Stimulated activated CD4-positive, alpha-beta T cell treated with anti-CD3 and anti-CD28 coated beads, Interleukin-2, amount 100 ng/mL, for 4 hours (primary cell): ENCODE measurements around the gene GARIN5A.

ENCODE experiments used
- DNase-seq: peaks from one replicate; pipeline ENCODE4 v3.0.0-alpha.2; 2020; ENCODE audit warnings: low read depth

The GARIN5A gene

DNA sequence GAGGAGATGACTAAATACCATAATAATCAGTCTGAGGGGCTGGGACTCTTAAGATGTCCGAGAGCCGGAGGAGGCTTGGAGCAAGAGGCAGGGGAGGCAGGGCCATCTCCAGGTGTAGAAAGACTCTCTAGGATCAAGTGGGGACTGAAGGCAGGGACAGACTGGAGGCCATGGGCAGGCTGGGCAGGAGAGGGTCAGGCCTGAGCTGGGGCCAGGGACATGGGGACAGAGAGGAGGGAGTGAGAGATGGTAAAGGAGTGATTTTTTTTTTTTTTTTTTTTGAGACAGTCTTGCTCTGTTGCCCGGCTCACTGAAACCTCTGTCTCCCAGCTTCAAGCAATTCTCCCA lies 32.2 kb upstream of the GARIN5A start:
- no peak for DNase-seq

DNA sequence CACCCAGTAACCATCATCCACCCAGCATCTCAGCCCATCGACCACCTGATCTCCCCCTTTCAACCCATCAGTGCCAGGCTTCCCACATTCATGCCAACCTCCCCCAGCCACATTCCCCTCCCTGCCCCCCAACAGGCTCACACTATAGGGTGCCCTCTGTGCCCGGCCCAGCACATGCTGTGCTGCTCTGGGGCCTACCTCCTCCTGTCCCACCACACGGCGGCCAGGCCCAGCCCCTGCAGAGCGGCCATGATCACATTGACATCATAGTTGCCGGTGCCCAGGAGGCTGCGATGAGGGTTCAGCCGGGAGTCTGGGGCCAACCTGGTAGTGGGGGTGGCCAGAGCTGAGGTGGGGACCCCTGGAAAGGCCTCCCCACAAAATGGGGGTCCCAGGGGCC lies 30.7 kb upstream of the GARIN5A start:
- no peak for DNase-seq

DNA sequence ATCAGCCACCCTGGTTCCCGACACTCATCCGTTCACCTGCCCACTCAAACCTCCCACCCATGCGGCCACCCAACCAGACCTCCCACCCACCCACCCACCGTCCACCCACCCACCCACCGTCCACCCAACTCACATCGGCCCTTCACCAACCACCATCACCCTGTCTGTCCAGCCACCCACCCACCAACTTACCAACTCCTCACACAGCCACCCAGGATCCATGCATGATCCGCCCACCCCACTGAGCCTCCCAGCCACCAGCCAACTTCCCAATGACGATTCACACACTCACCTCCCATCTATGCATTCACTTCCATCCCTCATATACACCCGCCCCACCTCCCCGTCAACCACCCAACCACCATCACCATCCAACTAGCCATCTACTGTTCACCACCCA lies 30.1 kb upstream of the GARIN5A start:
- no peak for DNase-seq

DNA sequence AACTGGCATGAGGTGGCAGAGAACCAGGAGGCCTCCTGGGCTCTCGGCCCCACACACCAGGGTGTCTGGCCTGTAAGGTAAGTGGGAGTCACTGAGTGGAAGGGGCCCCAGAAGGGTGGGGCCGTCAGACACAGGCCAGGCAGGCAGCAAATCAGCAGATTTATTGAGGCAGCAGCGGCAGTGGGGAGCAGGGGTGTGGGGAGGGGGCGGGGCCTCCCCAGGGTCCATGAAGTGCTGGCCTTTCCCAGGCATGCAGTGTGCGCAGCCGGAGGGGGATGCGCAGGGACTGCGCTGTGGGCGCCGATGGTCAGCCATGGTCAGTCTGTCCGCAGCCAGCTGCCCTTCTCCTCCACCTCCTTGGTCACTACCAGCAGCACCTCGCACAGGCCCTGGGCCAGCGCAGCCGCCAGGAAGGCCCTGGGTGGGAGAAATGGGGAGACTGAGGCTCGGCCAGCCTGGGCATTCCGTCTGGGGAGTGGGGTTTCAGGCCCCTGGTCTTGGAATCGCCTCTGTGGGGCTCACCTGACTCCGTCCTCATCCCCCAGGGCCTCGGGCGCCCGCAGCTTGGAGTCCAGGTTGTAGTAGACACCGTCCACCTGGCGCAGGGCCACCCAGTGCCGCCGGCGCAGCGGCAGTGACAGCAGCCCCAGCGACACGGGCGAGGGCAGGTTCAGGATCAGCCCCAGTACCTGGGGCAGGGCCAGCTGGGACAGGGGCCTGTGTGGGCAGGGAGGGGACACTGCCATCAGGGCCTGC lies 29.4 kb upstream of the GARIN5A start:
- DNase-seq: no peak

DNA sequence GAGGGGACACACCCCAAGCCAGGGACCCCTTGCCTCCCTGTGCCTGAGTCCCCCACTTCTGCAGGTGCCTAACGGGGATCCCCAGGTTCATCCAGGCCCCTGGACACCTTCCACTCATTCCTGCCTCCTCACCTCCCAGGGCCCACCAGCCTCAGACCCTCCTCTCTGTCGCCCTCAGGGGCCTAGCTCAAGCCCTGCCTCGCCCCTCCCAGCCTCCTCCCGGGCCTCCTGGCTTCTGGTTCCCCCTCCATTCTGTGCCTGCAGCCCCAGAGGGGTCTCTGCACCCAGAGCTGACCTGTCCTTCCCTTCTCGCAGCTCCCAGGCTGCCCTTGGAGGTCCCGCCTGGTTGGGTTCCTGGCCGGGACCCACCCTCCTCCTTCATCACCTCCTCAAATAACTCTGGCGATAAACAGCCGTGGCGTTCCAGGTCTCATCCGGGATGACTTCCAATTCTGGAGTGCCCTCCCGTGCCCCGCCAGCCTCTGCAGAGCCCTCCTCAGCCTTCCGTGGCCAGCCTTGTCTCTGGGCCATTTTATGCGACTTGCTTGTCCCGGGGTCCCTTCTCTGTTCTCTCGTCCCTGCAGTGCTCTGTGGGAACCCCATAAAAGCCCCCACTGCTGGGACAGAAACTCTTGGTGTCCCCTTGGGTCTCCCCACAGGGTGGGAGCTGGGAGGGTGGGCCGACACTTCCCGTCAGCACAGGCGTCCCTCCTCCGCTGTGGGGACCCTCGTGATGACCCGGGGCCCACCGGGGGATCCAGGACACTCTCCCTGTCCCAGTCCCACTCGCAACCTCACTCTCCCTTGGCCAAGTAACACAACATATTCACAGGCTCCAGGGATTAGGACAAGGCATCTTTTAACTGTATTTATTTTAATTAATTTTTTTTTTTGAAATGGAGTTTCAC lies 25.2 kb upstream of the GARIN5A start:
- DNase-seq: no peak

DNA sequence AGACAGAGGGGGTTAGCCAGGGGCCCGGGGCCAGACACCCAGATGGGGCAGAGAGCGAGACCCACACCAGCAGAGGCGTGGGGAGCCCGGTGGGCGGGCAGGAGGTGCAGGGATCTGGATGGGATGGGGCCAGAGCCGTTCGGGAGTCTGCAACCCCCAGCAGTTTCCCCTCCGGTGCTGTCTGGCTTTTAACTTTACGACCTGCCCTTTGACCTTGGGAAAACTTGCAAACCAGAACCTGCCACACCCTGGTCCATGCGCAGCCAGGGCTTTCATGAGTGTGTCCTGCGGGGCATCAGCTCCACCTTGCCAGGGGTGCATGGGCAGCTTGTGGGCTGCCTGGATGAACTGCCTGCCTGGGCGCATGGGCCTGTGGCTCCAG lies 24.5 kb upstream of the GARIN5A start:
- DNase-seq: no peak

DNA sequence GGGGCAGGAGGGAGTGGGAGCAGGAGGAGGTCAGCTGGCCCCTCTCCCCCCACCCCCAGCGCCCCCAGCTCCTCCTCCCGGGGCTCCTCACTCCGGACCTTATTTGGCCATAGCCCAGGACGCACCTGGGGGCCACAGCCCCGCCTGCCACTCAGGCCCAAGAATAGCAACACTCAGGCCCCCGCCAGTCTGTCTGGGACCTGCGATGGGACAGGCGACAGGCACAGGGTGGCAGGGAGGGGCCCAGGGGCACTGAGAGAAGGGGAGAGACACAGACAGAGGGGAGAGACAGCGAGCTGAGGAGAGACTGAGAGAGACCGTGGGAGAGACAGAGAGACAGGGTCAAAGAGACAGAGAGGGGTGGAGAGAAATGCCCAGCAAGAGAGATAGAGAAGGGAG lies 24.1 kb upstream of the GARIN5A start:
- DNase-seq: no peak

DNA sequence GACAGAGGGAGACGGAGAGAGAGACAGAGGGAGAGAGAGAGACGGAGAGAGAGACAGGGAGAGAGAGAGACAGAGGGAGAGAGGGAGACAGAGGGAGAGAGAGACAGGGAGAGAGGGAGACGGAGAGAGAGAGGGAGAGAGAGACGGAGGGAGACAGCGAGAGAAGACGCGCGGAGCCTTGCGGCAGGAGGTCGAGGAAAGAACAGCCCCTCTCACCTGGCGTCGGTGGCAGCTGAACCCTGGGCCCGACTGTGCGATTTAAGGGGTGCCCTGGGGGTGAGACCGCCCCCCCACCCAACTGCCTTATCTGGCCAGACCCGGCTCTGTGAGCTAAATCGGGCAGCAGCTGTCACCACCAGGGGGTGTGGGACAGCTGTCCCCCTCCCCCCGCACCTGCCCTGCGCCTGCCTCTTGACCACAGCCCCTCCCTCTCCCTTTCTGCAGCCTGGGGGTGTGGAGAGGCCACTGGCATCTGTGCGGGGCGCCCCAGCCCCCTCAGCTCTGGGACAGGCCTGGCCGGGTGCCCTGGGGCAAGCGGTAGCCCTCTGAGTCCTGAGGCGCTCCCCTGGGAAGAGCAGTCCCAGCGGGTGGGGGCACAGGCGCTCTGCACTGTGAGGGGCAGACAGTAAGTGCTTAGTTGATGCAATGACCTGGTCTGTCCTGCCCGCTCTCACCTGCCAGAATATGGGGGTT lies 23.6 kb upstream of the GARIN5A start:
- no peak for DNase-seq

DNA sequence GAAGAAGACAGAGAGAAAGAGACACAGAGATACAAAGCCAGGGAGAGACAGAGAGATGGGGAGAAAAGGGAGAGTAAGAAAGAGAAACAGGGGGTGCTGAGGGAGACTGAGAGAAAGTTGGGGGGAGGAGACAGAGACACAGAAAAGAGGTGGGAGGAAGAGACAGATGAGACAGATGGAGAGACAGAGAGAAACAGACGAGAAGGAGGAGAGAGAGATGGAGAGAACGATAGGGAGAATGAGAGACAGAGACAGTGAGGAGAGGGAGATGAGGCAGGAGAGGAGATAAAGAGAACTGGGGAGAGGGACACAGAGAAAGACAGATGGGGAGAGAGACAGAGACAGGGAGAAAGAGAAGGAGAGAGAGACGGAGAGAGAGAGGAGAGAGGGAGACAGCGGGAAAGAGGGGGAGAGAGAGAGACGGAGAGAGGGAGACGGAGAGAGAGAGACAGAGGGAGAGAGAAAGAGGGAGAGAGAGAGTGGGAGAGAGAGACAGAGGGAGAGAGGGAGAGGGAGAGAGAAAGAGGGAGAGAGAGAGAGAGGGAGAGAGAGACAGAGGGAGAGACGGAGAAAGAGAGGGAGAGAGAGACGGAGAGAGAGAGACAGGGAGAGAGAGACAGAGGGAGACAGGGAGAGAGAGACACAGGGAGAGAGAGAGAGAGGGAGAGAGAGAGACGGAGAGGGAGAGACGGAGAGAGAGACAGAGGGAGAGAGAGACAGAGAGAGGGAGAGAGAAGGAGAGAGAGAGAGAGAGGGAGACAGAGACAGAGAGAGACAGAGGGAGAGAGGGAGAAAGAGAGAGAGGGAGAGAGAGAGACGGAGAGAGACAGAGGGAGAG lies 21.8 kb upstream of the GARIN5A start:
- DNase-seq: no peak

DNA sequence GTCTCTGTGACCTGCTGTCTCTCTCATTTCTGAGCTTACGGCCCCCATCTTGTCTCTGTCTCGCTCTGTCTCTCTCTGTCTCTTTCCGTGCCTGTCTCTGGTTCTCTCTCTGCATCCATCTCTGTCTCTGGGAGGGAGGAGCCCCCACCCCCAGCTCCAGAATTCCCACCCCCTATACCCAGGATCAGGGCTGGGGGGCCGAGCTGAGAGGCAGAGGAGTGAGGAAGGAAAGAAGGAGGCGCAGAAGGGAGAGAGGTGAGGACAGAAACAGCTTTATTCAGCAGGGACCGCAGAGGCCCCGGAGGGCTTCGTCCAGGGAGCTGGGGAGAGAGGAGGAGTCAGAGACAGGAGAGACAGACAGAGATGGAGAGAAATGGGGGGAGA lies 20.4 kb upstream of the GARIN5A start:
- DNase-seq: no peak

DNA sequence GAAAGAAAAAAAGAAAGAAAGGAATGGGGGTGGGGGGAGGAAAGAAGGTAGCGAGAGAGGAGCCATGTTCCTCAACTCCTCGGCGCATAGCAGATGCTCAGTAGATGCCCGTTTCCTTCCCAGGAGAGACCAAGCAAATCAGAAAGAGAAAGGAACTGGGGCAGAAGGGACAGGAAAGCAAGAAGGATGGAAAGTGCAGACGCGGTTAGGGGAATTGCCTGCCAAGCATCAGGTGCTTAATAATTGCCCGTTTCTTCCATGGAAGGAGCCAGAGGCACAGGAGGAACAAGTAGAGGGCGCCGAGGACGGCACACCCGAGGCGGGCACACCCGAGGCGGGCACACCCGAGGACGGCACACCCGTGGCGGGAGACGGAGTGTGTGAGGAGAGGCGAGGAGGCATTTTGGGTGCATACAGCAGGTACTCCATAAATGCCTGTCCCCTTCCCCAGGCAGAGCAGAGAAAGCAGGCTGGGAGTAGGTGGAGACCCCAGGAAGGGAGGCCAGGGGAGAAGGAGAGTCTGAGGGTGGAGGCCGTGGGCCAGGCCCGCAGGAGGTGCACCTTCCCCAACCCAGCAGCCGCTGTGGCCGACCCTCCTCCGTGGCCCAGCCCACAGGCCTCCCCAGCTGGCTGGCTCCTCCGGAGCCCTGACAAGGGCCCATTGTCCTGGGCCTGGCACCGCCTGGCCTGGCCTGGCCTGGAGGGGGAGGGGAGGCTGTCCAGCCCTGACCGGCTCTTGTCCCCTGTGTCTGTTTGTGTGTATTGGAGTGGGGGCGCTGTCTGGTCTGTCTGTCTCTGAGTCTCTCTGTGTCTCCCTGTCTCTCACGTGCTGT lies 19.8 kb upstream of the GARIN5A start:
- DNase-seq: no peak

DNA sequence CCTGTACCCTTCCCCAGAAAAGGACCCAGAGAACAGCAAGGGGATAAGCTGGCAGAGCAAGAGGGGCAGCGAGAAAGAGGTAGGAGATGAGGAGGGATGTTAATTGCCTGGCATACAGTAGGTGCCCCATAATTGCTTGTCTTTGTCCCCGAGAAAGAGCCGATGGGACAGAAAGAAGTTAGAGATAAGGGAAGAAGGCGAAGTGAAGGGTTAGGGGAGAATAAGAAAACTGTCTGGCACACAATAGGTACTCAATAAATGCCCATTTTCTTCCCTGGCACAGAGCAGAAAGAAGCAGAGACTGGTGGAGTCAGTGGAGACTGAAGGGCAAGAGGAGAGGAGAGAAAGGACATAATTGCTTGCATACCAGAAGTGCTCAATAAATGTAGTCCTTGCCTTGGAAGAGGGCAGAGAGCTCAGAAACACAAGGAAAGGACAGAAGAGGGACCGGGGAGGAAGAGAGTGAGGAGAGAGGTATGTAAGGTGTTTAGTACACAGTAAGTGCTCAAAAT lies 18.4 kb upstream of the GARIN5A start:
- DNase-seq: no peak

DNA sequence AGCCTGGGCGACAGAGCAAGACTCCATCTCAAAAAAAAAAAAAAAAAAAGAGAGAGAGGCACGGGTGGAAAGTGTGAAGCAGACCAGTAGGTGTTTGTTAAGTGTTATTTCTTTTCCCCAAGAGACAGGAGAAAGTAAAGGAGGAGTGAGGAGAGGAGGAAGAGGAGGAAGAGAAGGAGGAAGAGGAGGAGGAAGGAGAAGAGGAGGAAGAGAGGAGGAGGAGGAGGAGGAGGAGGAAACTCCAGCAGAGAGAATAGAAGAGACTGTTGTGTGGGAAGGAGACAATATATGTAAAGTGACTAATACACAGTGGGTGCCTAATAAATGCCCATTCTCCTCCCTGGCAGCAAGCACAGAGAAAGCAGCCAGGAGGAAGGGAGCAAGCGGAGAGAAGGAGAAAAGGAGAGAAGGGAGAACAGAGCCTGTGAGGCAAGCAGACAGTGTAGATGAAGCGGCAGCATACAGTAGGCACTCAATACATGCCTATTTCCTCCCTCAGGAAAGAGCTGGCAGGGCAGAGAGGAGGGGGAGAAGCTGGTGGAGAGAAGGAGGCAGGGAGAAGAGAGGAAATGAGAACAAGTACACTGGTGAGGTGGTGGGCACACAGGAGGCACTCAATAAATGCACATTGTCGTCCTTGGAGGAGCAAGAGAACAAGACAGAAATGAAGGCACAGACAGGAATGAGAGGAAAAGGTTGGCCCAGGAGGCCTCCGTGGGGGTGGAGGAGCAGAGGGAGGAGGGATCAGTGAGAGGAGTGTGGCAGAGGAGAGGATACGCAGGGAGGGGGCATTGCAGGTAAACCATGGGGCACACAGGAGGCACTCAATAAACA lies 17.8 kb upstream of the GARIN5A start:
- DNase-seq: no peak

DNA sequence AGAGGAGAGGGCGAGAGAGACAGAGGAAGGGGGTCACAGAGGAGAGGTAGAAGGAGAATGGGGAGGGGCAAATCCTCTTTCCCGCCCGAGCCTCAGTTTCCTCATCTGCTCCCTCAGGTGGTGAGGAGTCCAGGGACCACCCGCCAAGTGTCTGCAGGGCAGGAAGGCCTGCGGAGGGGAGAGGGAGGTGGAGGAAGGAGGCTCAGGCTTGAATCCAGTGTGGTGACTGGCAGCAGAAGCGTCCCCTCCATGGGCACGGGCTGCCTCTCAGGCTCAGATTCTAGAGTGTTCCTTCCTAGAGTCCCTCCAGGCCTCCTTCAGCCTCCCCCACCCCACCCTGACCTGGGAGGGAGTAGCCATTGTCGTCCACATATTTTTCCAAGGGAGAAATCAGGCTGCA lies 16.5 kb upstream of the GARIN5A start:
- no peak for DNase-seq

DNA sequence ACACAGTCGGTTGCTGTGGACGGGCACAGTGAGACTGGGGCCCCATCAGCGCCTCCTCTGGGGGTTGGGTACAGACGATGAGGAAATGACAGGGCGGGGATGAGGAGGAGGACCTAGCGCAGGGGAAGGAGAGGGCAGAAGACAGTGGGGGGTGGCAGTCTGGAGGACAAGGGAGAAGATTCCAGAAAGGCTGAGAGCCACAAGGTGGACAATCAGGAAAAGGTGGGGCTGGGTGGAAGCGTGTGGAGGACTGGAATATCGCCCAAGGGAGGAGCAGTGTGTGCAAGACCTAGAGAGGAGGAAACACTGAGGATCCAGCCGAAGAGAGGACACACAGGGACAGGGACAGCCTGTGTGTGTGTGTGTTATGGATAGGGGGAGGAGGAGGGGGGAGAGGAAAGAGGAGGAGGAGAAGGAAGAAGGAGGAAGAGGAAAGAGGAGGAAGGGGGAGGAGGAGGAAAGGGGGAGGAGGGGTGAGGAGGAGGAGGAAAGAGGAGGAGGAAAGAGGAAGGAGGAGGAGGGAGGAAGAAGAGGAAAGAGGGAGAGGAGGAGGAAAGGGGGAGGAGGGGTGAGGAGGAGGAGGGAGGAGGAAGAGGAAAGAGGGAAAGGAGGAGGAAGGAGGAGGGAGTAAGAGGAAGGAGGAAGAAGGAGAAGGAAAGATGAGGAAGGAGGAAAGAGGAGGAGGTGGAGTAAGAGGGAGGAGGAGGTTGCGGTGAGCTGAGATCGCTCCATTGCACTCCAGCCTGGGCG lies 15.8 kb upstream of the GARIN5A start:
- DNase-seq: peak; percentile 11

DNA sequence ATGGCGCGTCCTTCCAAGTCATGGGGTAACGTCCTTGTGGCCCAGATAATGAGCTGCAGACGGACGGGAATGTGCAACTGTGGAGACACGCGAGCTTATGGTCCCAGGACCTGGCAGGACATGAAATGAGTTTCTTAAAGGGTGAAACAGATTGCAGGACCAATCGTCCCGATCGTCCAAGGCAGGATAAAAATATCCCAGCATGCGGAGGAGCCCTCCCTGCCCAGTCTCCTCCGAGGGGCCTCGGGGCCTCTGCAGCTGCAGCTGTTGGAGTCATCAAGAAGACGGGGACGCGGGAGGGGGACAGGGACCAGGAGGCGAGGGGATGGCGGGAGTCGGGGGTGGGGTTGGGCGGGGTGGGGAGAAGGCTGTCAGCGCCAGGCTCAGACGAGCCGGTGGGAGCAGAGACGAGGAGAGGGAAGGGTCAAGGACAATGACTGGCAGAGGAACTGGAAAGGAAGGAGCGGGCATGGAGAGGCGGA lies 14.4 kb upstream of the GARIN5A start:
- DNase-seq: no peak

DNA sequence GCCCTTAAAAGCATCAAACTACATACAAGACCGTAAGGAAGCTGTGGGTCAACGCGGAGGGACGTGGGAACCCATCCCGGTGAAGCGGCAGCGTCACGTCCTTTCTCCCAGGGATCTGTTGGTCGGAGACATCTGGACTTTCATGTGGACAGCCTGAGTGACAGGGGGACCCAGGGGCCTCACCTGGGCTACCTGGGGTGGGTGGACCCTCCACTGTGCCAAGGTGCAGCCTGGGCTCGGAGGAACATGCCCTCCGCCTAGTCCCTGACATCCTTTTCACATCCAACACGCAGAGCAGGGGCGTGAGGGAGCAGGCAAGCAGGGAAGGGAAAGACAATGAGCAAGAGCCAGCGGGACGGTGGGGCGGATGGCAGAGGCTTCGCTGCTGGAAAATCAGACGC lies 13.8 kb upstream of the GARIN5A start:
- no peak for DNase-seq

DNA sequence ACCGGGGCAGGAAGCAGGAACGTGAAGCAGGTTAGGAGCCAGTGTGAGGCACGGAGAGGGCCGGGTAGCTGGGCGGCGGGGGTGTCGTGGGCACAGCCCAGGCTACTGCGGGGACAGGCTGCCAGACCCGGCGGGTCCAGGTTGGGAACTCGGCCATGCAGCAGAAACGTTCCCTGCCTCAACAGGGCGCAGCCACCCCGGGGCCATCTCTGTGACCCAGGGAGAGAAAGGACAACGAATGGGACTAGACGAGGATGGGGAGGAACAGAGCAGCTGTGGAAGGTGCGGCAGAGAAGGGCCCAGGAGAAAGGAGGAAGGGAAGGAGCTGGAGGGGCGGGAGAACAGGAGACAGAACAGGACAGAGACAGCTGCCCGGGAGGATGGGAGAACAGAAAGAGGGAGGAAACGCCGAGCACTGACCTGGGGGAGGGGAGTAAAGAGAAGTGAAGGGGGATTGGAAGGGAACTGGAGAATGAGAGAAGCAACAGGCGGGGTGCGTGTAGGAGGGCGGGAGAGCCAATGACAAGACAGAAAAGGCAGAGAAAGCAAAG lies 12.9 kb upstream of the GARIN5A start:
- DNase-seq: no peak
